GM12874 (cell line): ENCODE results near the gene ATAD3A.

Experiments
- TF ChIP-seq, protein P1 (sequence below): IDR thresholded peaks from 2 replicates; pipeline ENCODE4 v1.5.1; 2011; ENCODE audit warnings: low read depth, mild to moderate bottlenecking, control low read depth, low read length, moderate library complexity; ENCODE audit not compliant: insufficient read depth

ATAD3A gene

DNA sequence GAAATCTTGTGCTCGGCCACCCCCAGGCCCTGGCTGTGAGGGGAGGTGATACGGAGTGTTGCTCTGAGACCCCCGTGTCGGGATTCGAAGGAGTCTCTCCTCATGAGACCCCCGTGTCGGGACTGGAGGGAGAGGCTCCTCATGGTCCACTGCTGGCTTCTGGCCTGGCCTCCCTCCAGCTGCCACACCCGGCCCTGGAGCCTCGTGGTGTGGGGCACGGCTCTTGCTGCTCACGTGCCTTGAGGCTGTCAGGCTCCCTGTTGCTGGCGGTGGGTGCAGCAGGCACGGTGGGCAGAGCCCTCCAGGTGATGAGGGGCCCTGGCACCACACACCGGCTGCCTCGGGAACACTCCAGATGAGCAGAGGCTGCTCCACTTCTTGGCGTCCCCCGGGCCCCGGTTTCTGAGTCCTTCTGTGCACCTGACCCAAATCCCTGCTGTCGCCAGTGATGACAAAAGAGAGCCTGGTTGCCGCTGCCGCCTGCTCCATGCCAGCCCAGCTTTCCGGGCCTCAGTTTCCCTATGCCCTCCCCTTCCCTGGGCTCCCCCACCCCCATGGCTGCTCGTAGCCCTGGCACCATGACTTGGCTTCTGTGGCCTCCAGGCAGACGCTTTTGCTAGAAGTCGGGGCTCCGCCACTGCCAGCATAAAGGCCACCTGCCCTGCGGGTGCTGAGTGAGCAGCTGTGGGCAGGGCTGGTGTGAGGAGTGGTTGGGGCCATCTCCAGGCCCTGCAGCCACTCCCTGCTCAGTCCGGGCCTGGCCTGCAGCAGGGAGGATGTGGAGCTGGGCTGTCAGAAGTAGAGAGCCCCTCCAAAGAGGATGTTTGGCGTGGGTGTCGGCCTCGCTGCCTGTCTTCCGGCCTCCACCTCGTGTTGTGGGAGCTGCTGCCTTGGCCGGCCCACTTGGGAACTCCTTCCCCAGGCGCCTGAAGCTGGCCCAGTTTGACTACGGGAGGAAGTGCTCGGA, 16.6 kb downstream of the ATAD3A start:
- TF ChIP-seq, protein P1, sequence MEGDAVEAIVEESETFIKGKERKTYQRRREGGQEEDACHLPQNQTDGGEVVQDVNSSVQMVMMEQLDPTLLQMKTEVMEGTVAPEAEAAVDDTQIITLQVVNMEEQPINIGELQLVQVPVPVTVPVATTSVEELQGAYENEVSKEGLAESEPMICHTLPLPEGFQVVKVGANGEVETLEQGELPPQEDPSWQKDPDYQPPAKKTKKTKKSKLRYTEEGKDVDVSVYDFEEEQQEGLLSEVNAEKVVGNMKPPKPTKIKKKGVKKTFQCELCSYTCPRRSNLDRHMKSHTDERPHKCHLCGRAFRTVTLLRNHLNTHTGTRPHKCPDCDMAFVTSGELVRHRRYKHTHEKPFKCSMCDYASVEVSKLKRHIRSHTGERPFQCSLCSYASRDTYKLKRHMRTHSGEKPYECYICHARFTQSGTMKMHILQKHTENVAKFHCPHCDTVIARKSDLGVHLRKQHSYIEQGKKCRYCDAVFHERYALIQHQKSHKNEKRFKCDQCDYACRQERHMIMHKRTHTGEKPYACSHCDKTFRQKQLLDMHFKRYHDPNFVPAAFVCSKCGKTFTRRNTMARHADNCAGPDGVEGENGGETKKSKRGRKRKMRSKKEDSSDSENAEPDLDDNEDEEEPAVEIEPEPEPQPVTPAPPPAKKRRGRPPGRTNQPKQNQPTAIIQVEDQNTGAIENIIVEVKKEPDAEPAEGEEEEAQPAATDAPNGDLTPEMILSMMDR, result no peak

DNA sequence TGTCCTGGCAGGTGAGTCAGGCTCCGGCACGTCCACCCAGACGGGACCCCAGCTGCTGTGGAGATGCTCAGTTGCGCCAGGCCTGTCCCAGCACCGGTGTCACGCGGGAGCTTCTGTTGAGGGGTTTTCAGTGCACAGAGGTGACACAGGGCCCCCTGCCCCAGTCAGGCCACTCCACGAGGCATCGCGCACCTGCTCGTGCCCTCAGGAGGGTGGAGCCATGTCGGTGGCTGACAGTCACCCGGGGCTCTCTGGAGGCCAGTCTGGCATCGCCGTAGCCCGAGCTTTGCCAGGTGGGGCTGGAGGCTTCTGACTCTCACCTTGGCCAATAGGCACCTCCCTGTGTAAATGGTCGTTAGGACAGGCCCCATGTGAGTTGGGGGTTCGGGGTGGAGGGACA, 17.4 kb downstream of the ATAD3A start:
- TF ChIP-seq, protein P1, result no peak

DNA sequence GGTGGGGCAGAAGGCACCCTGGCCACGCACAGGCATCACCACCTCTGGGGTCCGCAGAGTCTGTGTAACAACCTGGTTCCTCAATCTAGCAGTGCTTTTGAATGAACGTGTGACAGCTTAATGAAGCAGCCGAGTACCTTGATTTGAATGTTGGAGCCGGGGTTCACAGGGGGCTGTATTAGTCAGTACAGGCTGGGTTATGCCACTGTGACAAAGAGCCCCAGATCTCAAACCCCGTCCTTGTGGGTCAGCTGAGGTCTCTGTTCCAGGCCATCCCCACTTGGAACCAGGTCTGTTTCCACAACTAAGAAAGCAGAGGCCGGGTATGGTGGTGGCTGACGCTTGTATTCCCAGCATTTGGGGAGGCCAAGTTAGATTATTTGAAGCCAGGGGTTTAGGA, 18.0 kb downstream of the ATAD3A start:
- TF ChIP-seq, protein P1, result no peak

DNA sequence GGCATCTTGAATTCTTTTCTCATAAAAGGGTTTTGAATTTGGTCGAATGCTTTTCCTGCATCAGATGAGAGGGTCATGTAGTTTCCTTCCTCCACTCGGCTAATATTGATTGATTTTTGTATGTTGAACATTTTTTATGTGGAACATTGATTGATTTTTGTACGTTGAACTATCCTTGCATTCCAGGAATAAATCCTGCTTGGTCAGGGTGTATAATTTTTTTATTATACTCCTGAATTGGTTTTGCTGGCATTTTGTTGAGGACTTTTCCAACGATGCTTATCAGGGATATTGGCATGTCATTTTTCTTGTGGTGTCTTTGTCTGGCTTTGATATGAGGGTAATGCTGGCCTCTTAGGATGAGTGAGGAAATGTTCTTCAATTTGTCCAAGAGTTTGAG, 20.0 kb downstream of the ATAD3A start:
- TF ChIP-seq, protein P1, result no peak

DNA sequence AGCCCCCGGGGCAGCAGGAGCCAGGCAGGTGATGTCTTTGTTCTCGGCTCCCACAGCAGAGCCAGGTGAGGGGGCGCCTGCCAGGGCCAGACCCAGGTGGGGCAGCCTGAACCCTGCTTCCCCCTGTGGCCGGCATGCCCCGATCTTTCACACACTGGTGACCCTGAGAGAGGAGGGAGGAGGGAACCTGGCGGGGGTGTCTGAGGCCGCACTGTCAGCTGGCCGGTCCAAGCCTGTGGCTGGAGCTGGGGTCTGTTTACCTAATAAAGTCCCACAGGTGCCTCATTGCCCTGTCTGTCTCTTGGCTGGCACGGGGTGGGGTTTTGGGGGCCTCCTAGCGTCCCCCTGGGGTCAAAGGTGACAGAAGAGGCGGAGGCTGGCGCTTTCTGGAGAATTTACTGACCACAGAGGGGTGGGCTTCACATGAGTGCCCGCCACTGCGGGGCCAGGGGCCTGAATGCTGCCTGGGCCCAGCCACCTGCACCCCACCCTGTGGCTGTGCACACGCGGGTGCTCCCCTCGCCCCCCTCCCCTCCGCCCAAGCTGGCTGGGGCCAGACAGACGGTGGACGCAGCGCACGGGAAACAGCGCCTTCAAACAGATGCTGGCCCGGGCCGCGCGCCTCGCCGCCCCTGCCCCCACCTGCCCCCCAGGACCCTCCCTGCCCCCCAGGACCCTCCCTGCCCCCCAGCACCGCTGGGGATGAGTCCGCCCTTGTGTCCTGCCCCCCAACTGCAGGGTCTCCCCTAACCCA, 22.6 kb downstream of the ATAD3A start:
- TF ChIP-seq, protein P1, result no peak

DNA sequence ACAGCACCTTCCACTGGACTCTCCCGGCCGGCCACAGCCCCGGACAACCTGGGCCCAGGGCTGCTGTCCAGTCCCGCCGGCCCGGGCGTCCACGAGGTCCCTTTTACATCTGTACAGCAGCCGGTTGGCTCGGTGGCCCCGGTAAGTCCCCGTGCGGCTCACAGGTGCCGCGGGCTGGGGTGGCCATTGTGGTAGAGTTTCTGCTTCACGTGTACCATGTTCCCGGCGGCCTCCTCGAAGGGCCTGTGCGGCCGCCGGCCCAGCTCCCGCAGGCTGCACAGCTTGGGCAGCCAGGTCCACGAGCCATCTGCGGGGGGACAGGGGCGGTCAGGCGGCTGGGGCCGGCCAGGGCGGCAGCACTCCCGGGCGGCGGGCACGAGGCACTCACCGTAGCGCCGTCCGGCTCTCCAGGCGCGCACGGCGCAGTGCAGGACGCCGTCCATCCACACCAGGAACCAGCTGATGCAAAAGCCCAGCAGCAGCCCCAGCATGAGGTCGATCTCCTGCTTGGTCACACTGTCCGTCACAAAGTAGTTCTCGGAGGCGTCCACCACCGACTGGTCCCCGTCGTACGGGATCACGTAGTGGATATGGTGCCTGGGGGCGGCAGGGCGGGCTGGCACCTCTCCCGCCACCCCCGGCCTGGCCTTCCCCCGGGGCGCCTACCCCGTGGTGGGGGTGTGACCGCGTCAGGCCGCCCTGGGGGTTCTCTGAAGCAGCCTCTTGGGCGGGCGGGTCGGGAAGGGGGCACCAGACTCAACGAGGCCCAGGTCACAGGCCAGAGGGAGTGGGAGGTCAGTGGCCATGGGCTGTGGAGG, 23.4 kb downstream of the ATAD3A start:
- TF ChIP-seq, protein P1, result no peak
